ENCODE data around the gene ALK. TPM values are rescaled to one million over a fixed set of nuclear protein-coding genes. Genes with fewer than 3 reads are reported as not detected.

Gene ALK
- total RNA-seq, 4 donors from 2014 or later: 0.06 to 4.1 TPM; not detected in 2

DNA sequence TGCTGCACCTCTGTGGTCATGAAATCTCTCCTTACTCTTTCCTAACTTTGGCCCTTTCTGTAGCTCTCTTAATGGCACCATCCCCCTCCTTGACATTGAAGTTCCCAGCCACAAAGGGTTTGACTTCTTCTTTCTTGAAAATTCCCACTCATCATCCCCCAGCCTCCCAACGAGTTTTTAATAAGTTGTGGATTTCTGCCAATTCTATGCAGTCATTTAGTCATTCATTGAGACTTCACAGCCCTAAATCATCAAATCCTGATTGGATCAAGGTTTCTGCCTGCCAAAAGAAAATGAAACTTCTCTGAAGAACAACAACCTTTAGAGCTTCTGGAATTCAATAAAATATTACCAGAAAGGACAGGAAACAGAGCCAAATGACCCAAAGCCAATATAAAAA lies 451.9 kb downstream of the ALK start:
- intact Hi-C loops (cut with DNase I; ENCODE audit: low total_unique reads): no loop called here
- no peaks in the 10 kb centered on the region for H3K27me3 ChIP-seq
- H3K27ac ChIP-seq: no peak overlapping the region
- H3K36me3 ChIP-seq: no peaks in the 10 kb centered on the region
- H3K4me3 ChIP-seq: no peak overlapping the region
- DNase-seq: no peak
- no peaks in the 10 kb centered on the region for H3K4me1 ChIP-seq
- no peaks in the 10 kb centered on the region for H3K9me3 ChIP-seq
- TF ChIP-seq, protein P1, sequence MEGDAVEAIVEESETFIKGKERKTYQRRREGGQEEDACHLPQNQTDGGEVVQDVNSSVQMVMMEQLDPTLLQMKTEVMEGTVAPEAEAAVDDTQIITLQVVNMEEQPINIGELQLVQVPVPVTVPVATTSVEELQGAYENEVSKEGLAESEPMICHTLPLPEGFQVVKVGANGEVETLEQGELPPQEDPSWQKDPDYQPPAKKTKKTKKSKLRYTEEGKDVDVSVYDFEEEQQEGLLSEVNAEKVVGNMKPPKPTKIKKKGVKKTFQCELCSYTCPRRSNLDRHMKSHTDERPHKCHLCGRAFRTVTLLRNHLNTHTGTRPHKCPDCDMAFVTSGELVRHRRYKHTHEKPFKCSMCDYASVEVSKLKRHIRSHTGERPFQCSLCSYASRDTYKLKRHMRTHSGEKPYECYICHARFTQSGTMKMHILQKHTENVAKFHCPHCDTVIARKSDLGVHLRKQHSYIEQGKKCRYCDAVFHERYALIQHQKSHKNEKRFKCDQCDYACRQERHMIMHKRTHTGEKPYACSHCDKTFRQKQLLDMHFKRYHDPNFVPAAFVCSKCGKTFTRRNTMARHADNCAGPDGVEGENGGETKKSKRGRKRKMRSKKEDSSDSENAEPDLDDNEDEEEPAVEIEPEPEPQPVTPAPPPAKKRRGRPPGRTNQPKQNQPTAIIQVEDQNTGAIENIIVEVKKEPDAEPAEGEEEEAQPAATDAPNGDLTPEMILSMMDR (IDR thresholded peaks at IDR 0.05): no peak

DNA sequence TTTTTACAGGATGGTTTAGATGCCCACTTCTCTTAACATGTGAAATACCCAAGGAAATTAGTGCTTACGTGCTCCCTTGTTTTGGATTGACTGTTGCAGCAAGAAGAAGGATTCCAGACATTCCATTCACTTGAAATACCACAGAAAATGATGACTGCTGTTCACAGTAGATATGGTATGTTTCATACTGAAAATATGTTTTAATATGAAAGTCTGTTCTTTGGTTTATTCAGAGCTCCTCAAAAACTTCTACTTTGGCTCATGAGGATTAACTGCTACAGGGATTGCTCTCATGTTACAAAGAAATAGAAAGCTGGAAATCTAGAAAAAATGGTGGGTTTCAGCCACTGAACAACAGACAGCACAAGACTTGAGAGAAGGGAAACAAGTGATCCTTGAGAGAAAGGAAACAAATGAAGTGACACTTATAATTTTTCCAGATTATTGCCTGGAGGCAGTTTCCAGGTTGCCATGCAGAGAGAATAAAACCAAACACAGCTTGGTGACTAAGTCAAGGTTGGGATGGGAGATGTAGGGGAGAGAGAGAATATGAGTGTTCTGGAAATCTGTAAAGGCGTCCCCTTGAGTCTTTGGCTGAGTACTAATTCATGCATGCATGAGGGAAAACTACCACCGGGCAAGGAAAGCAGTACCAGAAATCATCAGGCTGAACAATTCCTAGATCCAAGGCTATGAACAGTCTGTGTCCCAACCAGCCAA lies 458.0 kb downstream of the ALK start:
- no peaks in the 10 kb centered on the region for H3K27me3 ChIP-seq
- no peaks in the 10 kb centered on the region for H3K9me3 ChIP-seq
- TF ChIP-seq POLR2A (IDR thresholded peaks at IDR 0.05): no peak
- TF ChIP-seq, protein P1 (IDR thresholded peaks at IDR 0.05): no peak
- H3K27ac ChIP-seq: no peak overlapping the region
- no peaks in the 10 kb centered on the region for H3K4me1 ChIP-seq
- no peak for DNase-seq
- no peak overlapping the region for H3K4me3 ChIP-seq
- intact Hi-C loops (cut with DNase I; ENCODE audit: low total_unique reads): no loop called here
- no peaks in the 10 kb centered on the region for H3K36me3 ChIP-seq

DNA sequence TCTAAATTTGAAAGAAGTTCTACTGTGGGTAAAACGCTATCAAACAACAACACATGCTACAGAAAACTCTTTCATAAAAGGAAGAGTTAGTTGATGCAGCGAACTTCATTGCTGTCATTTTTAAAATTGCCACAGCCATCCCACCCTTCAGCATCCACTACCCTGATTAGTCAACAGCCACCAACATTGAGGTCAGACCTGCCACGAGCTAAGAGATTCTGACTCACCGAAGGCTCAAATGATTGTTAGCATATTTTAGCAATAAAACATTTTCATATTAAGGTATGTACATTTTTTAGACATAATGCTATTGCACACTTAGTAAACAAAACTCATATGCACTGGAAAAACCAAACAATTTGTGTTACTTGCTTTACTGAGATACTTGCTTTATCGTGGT lies 459.1 kb downstream of the ALK start:
- no peak for DNase-seq
- no peak for TF ChIP-seq POLR2A (IDR thresholded peaks at IDR 0.05)
- TF ChIP-seq, protein P1 (IDR thresholded peaks at IDR 0.05): no peak
- H3K4me1 ChIP-seq: no peaks in the 10 kb centered on the region
- H3K36me3 ChIP-seq: no peaks in the 10 kb centered on the region
- no peaks in the 10 kb centered on the region for H3K9me3 ChIP-seq
- no peak overlapping the region for H3K27ac ChIP-seq
- H3K4me3 ChIP-seq: no peak overlapping the region
- intact Hi-C loops (cut with DNase I; ENCODE audit: low total_unique reads): no loop called here
- no peaks in the 10 kb centered on the region for H3K27me3 ChIP-seq

- no peak overlapping the region for H3K27ac ChIP-seq
- intact Hi-C loops (cut with DNase I; ENCODE audit: low total_unique reads): no loop called here
- H3K27me3 ChIP-seq: no peaks in the 10 kb centered on the region
- H3K4me3 ChIP-seq: no peak overlapping the region
- TF ChIP-seq POLR2A (IDR thresholded peaks at IDR 0.05): no peak
- TF ChIP-seq, protein P1 (IDR thresholded peaks at IDR 0.05): no peak
- DNase-seq: no peak
- H3K36me3 ChIP-seq: no peaks in the 10 kb centered on the region
- no peaks in the 10 kb centered on the region for H3K4me1 ChIP-seq
- no peaks in the 10 kb centered on the region for H3K9me3 ChIP-seq
Observed at GRCh38 chr2:29460190-29460589, 461.2 kb downstream of the ALK start.

- no peak for TF ChIP-seq POLR2A (IDR thresholded peaks at IDR 0.05)
- TF ChIP-seq, protein P1 (IDR thresholded peaks at IDR 0.05): no peak
Observed at GRCh38 chr2:29459445-29460179, 461.8 kb downstream of the ALK start.

More at GRCh38 chr2:29459445-29460179, 461.8 kb downstream of the ALK start:
- Histone ChIP-seq H3K27me3 (no peaks in the 10 kb centered on the region), H3K27ac (no peak overlapping the region), H3K4me3 (no peak overlapping the region), H3K9me3 (no peaks in the 10 kb centered on the region), H3K36me3 (no peaks in the 10 kb centered on the region), H3K4me1 (no peaks in the 10 kb centered on the region)
- intact Hi-C loops (cut with DNase I; ENCODE audit: low total_unique reads): no loop called here
- DNase-seq: no peak
